HG03139 (cell line): ENCODE results near the gene DYNLT3.

Experiments used
- ATAC-seq: cut with Tn5 transposase; IDR thresholded peaks from one replicate; pipeline ENCODE4 v1.9.1; 2021; ENCODE audit not compliant: unreplicated experiment

Gene DYNLT3, protein sequence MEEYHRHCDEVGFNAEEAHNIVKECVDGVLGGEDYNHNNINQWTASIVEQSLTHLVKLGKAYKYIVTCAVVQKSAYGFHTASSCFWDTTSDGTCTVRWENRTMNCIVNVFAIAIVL

GRCh38 chrX:37846934-37847732, at the start of gene DYNLT3:
Gene DYNLT3 (minus strand): TSS chrX:37847571. CDS start chrX:37847510, 61 bp downstream.
- ATAC-seq = peak; percentile 99

GRCh38 chrX:37896511-37896890, 49.1 kb upstream of the DYNLT3 start:
- no peak for ATAC-seq

DNA sequence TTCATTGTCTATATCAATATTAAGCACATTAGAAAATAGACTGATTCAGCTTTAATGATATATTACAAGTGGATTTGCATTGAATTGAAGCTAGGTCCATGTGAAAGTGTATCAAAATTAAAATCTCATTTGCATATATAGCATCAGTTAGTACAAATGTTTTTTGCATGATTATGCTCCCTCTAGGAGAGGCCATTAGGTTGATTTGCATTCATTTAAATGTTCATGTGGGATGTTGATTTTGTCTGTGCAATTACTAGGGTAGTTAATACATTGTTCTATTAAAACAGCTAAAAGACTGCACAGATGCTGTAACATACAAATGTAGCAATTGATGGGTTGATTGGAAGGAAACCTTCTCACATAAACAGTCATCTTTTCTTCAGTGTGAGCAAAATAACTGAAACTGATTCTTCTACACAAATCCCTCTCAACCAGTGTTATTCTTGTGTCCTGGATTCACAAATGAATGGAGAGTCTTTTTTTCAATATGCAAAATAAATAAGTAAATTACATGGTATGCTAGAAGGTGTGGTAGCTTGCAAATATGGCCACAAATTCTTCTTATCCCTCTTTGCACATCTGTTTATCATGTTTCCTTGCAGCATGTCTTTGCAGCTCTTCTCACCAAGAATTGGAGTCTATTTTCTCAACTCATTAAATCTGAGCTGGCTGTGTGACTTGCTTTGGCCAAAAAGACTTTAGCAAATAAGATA, 48.6 kb upstream of the DYNLT3 start:
- ATAC-seq = no peak

GRCh38 chrX:37894725-37895124, 47.4 kb upstream of the DYNLT3 start:
- no peak for ATAC-seq

- no peak for ATAC-seq
Measured at GRCh38 chrX:37888010-37888409, 40.6 kb upstream of the DYNLT3 start.

DNA sequence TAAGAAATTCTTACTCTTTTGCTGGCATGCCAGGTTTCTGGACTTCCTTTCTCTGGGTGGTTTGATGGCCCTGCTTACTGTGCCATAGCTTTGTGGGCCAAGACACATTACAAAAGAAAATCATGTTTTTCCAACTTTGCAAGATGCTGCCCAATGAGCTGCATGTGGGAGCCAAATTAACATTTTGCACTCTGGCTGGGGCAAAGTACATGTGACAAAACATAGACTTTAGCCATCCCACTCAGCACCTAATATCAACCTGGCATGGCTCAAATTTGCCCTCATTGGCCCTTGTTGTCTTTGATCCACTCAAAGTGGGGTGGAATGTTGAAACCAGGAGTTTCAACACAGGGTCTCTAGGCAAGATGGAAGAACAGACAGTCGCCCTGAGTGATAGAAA, 40.0 kb upstream of the DYNLT3 start:
- ATAC-seq = no peak

DNA sequence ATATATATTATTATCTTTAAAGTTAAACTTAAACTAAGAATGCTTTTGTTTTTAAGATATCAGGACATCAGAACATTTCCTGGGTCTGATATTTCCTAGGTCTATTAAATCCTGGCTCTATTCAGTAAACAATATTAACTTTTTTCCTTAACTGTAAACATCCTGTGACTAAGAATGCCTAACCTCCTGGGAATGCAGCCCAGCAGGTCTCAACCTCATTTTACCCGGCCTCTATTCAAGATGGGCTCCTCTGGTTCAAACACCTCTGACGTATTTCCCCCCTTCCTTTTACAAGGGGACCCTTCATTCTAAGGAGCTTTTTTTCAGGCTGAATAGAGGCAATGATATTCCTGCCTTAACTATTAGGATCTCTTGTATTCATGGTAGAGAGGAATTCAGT, 35.8 kb upstream of the DYNLT3 start:
- ATAC-seq = no peak

GRCh38 chrX:37879692-37880091, 32.3 kb upstream of the DYNLT3 start:
- ATAC-seq = no peak

DNA sequence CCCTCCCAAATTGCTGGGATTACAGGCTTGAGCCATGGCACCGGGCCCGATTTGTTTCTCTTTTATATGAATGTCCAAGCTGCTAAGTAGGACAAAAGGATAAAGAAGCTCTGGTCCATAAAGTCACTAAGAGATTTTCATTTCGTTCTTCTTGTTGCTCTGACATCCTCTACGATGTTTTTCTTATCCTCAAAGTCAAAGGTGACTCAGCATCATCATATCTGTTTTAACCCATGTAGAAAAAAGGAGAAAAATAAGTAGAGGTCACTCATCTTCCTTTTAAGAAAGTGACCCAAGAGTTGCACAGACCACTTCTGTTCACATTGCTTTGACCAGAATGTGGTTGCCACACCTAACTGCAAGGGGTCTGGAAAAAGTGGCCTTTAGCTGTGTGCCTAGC, 29.3 kb upstream of the DYNLT3 start:
- no peak for ATAC-seq

DNA sequence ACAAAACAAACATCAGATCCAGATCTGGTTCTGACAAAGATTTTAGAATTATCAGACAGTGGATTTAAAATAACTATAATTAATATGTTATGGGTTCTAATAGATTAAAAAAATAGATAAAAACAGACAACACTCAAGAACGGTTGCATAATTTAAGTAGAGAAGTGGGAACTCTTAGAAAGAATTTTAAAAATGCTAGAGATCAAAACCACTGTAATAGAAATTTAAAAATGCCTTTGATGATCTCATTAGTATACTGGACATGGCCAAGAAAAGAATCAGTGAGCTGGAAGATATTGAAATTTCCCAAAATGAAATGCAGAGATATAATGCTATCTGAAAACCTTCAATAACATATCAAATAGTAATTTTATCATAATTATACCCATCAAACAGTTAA, 28.3 kb upstream of the DYNLT3 start:
- ATAC-seq = no peak

GRCh38 chrX:37873220-37873619, 25.8 kb upstream of the DYNLT3 start:
- no peak for ATAC-seq

DNA sequence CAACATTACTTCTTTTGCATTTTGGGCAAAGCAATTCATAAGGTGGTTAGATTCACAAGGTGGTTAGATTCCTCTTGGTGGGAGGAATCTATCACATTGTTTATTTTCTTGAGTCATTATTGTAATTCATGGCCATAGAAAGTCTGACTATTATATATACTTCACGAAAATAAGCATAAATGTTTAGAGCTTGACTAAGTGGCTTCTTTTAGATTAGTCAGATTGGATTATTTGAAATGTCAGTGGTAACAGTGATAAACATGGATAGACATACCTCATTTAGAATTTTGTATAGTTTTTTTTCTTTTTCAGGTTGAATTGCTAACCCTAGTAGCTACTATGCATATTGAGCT, 24.9 kb upstream of the DYNLT3 start:
- ATAC-seq = no peak

- ATAC-seq = no peak
Measured at GRCh38 chrX:37871626-37872302, 24.4 kb upstream of the DYNLT3 start.

- ATAC-seq = no peak
Measured at GRCh38 chrX:37867536-37868153, 20.3 kb upstream of the DYNLT3 start.

DNA sequence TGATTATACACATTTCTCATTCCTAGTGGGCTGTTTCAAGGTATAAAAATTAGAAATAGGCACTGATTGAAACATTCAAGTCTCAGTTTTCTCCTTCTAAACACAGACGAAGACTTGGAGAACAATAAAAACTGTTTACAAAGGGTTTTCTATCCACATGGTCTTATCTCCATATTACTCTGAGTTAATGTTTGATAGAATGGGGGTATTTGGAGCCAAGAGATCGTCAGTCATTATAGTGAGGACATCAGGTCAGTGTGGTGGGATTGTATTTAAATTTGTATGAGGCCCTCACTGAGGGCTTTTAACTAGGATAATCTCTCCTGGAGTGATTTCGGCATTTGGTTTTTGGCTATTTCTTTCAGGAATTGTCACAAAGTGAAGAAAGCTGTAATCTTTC, 16.4 kb upstream of the DYNLT3 start:
- no peak for ATAC-seq

DNA sequence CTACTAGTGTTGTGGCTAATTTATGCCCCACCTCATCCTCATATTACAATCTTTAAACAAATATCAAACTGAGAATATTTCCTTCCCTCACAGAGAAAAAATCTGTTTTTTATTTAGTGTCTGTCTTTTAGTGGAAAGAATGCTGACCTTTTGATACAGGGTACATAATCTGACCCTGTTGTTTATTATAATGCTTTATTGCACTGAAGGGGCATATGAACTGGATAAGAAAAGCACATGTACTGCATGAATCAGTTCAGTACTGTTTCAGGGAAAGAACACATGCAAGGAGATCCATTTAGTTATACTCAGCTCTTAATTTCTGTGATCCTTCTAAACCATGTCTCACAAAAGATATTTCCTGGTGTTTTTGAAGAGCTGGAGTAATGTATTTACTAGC, 15.5 kb upstream of the DYNLT3 start:
- no peak for ATAC-seq

- no peak for ATAC-seq
Measured at GRCh38 chrX:37860721-37861120, 13.3 kb upstream of the DYNLT3 start.

DNA sequence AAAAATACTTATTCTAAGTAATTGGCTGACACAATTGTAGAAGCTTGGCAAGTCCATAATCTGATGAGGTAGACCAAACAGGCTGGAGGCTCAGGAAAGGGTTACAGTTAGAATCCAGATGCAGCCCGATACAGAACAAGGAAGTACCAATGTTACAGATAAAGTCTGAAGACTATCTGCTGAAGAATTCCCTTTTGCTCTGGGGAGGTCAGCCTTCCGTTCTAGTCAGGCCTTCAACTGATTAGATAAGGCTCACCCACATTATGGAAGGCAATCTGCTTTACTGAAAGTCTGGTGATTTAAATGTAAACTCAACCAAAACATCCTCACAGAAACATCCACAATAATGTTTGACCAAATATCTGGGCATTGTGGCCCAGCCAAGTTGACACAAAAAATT, 7.4 kb upstream of the DYNLT3 start:
- no peak for ATAC-seq

- ATAC-seq = no peak
Measured at GRCh38 chrX:37854148-37854547, 6.8 kb upstream of the DYNLT3 start.

- no peak for ATAC-seq
Measured at GRCh38 chrX:37847733-37848197, 394 bp upstream of the DYNLT3 start.

GRCh38 chrX:37846558-37846933, 825 bp downstream of the DYNLT3 start:
- ATAC-seq = no peak
